Measurements from ENCODE around the gene TBX6. TPM values are rescaled to one million over a fixed set of nuclear protein-coding genes. Genes with fewer than 3 reads are reported as not detected.

The TBX6 gene
- total RNA-seq, 1 experiment from 2014 or later: 1.4 TPM

DNA sequence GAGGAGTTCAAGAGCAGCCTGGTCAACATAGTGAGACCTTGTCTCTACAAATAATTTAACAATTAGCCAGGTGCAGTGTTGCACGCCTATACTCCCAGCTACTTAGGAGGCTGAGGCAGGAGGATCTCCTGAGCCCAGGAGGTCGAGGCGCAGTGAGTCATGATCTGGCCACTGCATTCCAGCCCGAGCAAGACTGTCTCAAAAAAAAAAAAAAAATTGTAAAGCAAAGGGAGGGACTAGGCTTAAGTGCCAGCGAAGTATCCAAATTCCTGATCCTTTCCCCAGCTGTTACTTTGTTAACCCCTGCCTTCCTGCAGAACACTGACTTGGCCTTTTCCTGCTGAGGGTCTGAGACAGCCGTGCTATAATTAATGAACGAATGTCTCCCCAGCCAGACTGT, 18.9 kb upstream of the TBX6 start:
- H3K36me3 ChIP-seq (ENCODE audit: control insufficient read depth in 1 of 2, insufficient read depth in 2 of 2, low read length in 2 of 2): no peaks in the 10 kb centered on the region
- H4K20me1 ChIP-seq (ENCODE audit: insufficient read depth): no peaks in the 10 kb centered on the region
- H3K79me2 ChIP-seq (ENCODE audit: insufficient read depth, low read length): no peaks in the 10 kb centered on the region
- intact Hi-C loops (cut with micrococcal nuclease): no loop called here
- H3K4me2 ChIP-seq (ENCODE audit: low read length): no peak overlapping the region
- DNase-seq (ENCODE audit: low read depth, low spot score) (no peak), ATAC-seq (no peak)
- RAD21 ChIA-PET (ENCODE audit: low non-redundant PET in 1 of 2, low total read pairs in 2 of 2, uncharacterized antibody in 2 of 2, unreplicated experiment in 2 of 2): no interaction called here
- BruUV-seq (replicated peaks): no TSS peak
- H3K4me3 ChIP-seq (replicated peaks in 1 of 2; ENCODE audit: low read depth in 1 of 2, low read length in 2 of 2): no peak overlapping the region
- no peak overlapping the region for H3K9ac ChIP-seq (ENCODE audit: low read length)
- H3K9me2 ChIP-seq (ENCODE audit: insufficient read depth): no peaks in the 10 kb centered on the region
- POLR2A ChIA-PET: no interaction called here
- no peaks in the 10 kb centered on the region for H3K27me3 ChIP-seq (ENCODE audit: insufficient read depth, low read length)
- no peak overlapping the region for H3K27ac ChIP-seq (ENCODE audit: low read depth, low read length)
- H3K9me3 ChIP-seq (ENCODE audit: control insufficient read depth in 1 of 2, insufficient read depth in 1 of 2, low read depth in 1 of 2, low read length in 2 of 2): no peaks in the 10 kb centered on the region
- TF ChIP-seq FOSL1 (IDR thresholded peaks at IDR 0.05; ENCODE audit: low read depth) (no peak), EZH2phosphoT487 (IDR thresholded peaks at IDR 0.05; ENCODE audit: borderline replicate concordance) (no peak), CBX3 (IDR thresholded peaks at IDR 0.05; ENCODE audit: low read depth) (no peak), RAD21 (IDR thresholded peaks at IDR 0.05; ENCODE audit: low read depth) (no peak), SRF (IDR thresholded peaks at IDR 0.05; ENCODE audit: low read depth) (no peak), ZFX (IDR thresholded peaks at IDR 0.05) (no peak)
- peaks cover 15 to 43% of the 10 kb centered on the region in 2 experiments for H3K4me1 ChIP-seq (ENCODE audit: control insufficient read depth in 1 of 2, insufficient read depth in 2 of 2, low read length in 2 of 2)
- CTCF ChIA-PET: interaction anchor here (3.8 kb wide), 1 partner anchor 18 kb away, joined by 48 read pairs; the partner anchor contains the start of gene TBX6
- no peak overlapping the region for H2AFZ ChIP-seq (ENCODE audit: low read depth, low read length, poor library complexity, severe bottlenecking)

DNA sequence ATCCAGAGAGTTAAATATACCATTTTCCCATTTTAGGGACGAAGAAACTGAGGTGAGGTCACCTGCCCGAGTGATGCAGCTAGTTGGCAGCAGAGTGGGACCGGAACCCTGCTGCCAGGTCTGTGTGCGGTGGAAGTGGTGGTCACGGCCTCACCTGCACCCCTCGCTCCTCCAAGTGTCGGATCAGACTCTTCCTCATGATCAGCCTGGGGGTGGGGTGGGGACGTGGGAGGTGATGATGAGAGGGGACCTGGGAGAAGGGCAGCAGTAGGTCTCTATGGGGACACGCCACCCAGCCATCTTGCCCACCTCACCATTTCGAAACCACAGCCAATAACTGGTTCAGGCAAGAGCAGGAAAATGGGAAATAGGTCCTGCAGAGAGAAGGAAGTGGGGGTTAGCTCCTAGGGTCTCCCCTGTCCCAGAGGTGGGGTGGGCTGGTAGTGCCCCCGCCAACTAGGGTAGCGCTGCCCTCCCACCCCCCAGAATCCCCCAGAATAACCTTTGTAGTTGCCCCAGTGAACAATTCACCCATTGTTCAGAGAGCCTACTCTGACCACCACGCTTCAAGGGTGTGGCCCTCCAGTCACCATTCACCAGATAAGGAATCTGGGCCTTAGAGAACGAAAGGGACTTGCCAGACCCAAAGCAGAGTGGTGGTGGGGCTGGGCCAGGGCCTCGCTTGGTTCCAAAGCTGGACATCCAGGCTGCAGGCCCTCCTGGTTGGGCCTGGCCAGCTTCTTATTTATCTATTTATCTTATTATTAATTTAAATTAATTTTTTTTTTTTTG, 16.5 kb upstream of the TBX6 start:
- no peaks in the 10 kb centered on the region for H3K9me2 ChIP-seq (ENCODE audit: insufficient read depth)
- CTCF ChIA-PET: no interaction called here
- H3K27me3 ChIP-seq (ENCODE audit: insufficient read depth, low read length): no peaks in the 10 kb centered on the region
- POLR2A ChIA-PET: no interaction called here
- RAD21 ChIA-PET (ENCODE audit: low non-redundant PET in 1 of 2, low total read pairs in 2 of 2, uncharacterized antibody in 2 of 2, unreplicated experiment in 2 of 2): no interaction called here
- intact Hi-C loops (cut with micrococcal nuclease): no loop called here
- no peak overlapping the region for H2AFZ ChIP-seq (ENCODE audit: low read depth, low read length, poor library complexity, severe bottlenecking)
- no peaks in the 10 kb centered on the region for H3K9me3 ChIP-seq (ENCODE audit: control insufficient read depth in 1 of 2, insufficient read depth in 1 of 2, low read depth in 1 of 2, low read length in 2 of 2)
- H3K79me2 ChIP-seq (ENCODE audit: insufficient read depth, low read length): no peaks in the 10 kb centered on the region
- H3K4me1 ChIP-seq (ENCODE audit: control insufficient read depth in 1 of 2, insufficient read depth in 2 of 2, low read length in 2 of 2): peaks cover 20 to 37% of the 10 kb centered on the region in 2 experiments
- ATAC-seq (no peak), DNase-seq (ENCODE audit: low read depth, low spot score) (no peak)
- H3K36me3 ChIP-seq (ENCODE audit: control insufficient read depth in 1 of 2, insufficient read depth in 2 of 2, low read length in 2 of 2): no peaks in the 10 kb centered on the region
- no peak overlapping the region for H3K4me3 ChIP-seq (replicated peaks in 1 of 2; ENCODE audit: low read depth in 1 of 2, low read length in 2 of 2)
- BruUV-seq (replicated peaks): no TSS peak
- no peak overlapping the region for H3K9ac ChIP-seq (ENCODE audit: low read length)
- no peak overlapping the region for H3K27ac ChIP-seq (ENCODE audit: low read depth, low read length)
- no peak overlapping the region for H3K4me2 ChIP-seq (ENCODE audit: low read length)
- no peaks in the 10 kb centered on the region for H4K20me1 ChIP-seq (ENCODE audit: insufficient read depth)
- TF ChIP-seq ATF3 (IDR thresholded peaks at IDR 0.05) (no peak), CBX3 (IDR thresholded peaks at IDR 0.05; ENCODE audit: low read depth) (no peak), YY1 (IDR thresholded peaks at IDR 0.05; ENCODE audit: extremely low read depth, insufficient replicate concordance, low read depth, low read length) (no peak), JUND (IDR thresholded peaks at IDR 0.05) (no peak), EZH2 (IDR thresholded peaks at IDR 0.05) (no peak), TCF7L2 (IDR thresholded peaks at IDR 0.05; ENCODE audit: borderline replicate concordance, extremely low read depth, insufficient read depth, insufficient read length) (no peak), EGR1 (IDR thresholded peaks at IDR 0.05; ENCODE audit: low read depth) (no peak), EZH2phosphoT487 (IDR thresholded peaks at IDR 0.05; ENCODE audit: borderline replicate concordance) (no peak), RAD21 (IDR thresholded peaks at IDR 0.05; ENCODE audit: low read depth) (no peak), SIN3A (IDR thresholded peaks at IDR 0.05; ENCODE audit: low read depth) (no peak), ELF1 (IDR thresholded peaks at IDR 0.05; ENCODE audit: borderline replicate concordance, low read depth) (no peak), SRF (IDR thresholded peaks at IDR 0.05; ENCODE audit: low read depth) (no peak)
- TF ChIP-seq, protein P1, sequence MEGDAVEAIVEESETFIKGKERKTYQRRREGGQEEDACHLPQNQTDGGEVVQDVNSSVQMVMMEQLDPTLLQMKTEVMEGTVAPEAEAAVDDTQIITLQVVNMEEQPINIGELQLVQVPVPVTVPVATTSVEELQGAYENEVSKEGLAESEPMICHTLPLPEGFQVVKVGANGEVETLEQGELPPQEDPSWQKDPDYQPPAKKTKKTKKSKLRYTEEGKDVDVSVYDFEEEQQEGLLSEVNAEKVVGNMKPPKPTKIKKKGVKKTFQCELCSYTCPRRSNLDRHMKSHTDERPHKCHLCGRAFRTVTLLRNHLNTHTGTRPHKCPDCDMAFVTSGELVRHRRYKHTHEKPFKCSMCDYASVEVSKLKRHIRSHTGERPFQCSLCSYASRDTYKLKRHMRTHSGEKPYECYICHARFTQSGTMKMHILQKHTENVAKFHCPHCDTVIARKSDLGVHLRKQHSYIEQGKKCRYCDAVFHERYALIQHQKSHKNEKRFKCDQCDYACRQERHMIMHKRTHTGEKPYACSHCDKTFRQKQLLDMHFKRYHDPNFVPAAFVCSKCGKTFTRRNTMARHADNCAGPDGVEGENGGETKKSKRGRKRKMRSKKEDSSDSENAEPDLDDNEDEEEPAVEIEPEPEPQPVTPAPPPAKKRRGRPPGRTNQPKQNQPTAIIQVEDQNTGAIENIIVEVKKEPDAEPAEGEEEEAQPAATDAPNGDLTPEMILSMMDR (IDR thresholded peaks at IDR 0.05 in 2 of 3, conservative IDR thresholded peaks at IDR 0.05 in 1 of 3; ENCODE audit: borderline replicate concordance in 1 of 3, insufficient read depth in 1 of 3, low read depth in 2 of 3, low read length in 2 of 3): no peak
- TF ChIP-seq, protein P2, sequence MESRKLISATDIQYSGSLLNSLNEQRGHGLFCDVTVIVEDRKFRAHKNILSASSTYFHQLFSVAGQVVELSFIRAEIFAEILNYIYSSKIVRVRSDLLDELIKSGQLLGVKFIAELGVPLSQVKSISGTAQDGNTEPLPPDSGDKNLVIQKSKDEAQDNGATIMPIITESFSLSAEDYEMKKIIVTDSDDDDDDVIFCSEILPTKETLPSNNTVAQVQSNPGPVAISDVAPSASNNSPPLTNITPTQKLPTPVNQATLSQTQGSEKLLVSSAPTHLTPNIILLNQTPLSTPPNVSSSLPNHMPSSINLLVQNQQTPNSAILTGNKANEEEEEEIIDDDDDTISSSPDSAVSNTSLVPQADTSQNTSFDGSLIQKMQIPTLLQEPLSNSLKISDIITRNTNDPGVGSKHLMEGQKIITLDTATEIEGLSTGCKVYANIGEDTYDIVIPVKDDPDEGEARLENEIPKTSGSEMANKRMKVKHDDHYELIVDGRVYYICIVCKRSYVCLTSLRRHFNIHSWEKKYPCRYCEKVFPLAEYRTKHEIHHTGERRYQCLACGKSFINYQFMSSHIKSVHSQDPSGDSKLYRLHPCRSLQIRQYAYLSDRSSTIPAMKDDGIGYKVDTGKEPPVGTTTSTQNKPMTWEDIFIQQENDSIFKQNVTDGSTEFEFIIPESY (IDR thresholded peaks at IDR 0.05; ENCODE audit: extremely low read depth, insufficient replicate concordance, low read length): no peak

Data from HCT116 (cell line).